Kidney capillary endothelial cell (primary cell): Measurements from ENCODE around the gene DIS3L2.
"Not testable (repeated sequence)": the region's sequence is repeated elsewhere in the genome, so short reads cannot be mapped to it uniquely, and the experiment has no call there.

Source experiments
- DNase-seq: peaks from one replicate; pipeline ENCODE4 v3.0.0-alpha.2; 2018; ENCODE audit warnings: low spot score

The DIS3L2 gene

DNA sequence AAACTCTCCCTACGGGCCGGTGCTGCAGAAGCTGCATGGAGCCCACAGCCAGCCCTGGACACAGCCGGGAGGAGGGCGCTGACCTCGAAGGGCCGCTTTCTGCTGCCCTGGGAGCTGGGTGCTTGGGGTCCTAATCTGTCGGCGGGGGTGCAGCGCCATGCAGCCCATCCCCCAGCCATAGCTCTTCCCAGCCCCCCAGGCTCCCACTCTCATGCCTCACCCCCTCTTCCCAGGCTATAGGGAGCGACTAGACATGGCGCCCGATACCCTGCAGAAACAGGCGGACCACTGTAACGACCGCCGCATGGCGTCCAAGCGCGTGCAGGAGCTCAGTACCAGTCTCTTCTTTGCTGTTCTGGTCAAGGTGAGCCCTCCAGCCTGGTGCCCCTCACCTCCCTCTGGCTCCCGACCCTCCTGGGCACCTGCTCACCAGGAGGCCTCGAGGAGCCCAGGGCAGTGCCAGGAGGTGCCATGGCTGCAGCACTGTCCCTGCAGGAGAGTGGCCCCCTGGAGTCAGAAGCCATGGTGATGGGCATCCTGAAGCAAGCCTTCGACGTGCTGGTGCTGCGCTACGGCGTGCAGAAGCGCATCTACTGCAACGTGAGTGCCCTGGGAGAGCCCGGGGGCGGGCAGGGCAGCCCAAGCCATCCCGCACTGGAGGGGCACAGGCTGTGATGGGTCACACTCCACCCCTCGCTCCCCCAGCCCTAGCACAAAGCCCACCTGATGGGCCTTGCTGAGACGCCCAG, 372.8 kb downstream of the DIS3L2 start:
- not testable (repeated sequence) for DNase-seq

DNA sequence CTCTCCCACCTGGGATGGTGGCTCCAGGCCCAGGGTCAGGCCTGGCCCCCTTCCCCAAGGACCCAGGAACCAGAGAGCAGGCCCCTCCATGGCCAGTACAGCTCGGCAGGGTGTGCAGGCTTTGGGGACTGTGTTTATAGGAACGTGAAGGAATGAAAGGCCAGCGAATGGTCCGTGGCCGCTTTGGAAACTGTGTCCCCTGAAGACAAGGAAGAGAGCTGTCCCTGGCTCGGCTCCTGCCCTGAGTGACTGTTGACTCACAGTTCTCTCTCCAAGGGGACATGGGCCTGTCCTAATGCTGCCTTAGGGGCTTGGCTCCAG, 373.3 kb downstream of the DIS3L2 start:
- DNase-seq, result not testable (repeated sequence)

DNA sequence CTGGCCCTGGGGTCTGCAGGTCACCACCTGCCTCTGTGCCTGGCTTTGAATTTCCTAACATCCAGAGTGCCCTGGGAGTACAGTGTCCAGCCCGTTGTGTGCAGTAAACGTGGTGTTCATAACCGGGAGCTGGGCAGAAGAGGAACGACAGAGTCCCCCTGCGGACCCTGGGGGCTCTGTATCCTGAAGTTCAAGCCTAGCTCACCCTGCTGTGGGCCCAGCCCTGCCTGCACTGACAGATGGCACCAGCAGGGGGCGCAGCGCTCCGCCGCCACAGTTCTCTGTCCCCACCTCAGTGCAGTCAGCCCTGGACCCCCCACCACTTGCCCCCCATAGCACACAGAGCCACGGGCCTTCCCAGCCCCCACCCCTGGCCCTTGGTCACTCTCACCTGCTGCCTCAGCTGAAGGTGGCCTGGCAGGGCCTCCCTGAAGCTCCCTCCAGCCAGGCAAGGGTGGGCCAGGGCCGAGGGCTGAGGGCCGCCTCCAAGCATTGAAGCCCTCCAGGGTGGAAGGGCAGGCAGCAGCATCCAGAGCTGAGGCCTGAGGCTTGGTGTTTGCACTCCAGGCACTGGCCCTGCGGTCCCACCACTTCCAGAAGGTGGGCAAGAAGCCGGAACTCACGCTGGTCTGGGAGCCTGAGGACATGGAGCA, 373.8 kb downstream of the DIS3L2 start:
- DNase-seq, result not testable (repeated sequence)

DNA sequence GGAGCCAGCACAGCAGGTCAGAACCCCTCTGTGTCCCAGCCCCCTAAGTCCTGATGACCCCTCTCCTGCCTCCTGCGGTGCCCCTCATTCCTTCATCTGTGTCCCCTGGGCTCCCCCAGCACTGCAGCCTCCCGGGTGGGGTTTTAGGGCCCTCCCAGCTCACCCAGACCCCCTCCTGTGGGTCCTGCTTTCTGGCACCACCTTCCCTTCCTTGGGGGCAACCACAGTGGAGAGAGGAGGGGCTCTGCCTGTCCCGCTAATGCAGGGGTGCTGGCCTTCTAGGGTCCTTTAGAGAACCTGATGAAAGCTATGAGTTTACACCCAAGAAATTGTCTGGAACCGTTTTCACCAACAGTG, 374.3 kb downstream of the DIS3L2 start:
- DNase-seq, result no peak

DNA sequence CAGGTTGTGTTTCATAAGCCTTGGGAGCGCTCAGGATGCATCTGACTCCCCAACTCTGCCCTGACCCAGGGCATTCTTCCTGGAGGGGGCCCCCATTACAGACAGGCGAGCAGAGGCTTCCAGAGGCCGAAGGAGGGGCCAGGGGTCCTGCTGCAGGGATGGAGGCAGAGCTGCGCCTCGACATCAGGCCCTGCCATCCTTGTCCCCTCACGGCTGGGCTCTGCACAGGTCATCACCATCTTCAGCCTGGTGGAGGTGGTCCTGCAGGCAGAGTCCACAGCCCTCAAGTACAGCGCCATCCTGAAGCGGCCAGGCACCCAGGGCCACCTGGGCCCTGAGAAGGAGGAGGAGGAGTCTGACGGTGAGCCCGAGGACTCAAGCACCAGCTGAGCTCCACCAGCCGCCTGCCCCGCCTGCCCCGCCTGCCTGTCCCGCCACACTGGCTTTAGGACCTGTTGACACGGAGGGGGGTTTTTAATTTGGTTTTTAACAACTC, 374.8 kb downstream of the DIS3L2 start:
- no peak for DNase-seq

DNA sequence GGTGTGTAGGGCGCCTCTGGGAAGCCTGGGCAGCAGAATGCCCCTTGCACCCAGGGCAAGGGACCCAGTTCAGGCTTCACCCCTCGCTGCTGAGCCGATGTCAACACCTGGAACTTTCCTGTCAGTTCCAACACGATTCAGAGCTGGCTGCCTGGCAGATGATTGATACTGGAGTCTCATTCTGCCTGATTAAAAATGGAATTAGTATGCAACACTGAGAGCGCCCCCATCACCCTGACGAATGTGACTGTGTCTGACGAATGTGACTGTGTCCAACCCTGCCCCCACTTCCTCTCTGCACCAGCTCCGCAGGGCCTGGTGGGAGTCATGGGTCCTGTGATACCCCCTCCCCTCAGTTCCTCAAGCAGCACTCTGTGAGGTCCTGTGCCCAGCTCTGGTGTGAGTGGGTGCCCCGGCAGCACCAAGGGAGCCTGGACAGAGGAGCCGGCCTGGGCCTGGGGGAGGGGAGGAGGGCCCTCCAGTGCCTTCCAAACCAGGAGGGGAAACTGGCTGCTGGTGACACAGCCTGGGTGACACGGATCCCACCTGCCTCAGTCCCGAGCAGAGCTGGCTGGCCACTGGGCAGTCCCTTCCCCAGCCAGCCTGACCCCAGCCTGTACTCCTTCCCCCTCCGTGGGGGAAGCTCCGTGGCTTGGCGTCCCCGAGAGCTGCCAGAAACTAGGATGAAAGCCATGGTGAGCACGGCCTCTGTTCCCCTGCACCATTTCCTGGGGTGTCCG, 375.6 kb downstream of the DIS3L2 start:
- no peak for DNase-seq

DNA sequence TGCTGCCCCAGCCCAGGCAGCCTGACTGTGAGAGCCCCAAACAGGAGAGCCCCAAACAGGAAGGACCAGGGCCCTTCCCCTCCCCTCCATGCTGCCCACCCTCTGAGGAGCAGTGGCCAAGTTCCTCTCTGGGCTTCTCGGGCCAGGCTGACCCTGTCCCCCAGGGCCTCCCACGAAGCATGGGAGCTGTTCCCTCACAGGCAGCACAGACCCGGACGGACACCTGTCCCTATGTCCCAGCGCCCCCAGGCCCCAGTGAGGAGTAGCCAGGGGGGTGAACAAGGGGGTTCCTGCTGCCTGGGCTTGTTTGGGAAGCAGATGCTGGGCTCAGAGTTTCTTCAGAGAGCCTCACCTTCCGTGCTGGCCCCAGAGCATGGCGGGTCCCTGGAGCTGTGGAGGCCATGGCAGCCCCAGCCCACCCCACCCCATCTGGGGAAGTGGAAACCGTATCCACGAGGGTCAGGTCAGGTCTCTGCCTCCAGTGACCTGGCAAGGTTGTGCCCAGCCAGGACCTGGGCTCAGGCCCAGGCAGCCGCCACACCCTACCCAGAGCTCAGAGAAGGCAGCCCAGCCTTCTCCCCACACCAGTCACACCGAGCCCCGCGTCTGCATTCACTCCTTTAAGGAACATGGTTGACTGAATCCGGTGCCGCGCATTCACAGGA, 376.7 kb downstream of the DIS3L2 start:
- DNase-seq, result not testable (repeated sequence)

DNA sequence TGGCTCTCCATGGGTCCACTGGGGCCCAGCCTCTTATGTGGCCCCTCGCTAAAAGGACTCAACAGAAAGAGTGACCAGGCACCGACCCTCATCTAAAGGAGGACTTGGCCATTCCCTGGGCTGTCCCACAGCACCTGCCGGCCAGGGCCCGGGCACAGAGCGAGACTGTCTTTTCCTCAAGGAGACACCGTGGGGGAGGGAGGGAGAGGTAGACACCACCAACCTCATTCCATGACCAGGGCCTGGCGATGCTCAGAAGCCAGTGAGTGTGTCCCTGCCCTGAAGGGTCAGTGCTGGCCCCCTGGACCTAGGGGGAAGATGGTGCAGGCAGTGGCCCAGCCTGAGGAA, 377.2 kb downstream of the DIS3L2 start:
- no peak for DNase-seq

DNA sequence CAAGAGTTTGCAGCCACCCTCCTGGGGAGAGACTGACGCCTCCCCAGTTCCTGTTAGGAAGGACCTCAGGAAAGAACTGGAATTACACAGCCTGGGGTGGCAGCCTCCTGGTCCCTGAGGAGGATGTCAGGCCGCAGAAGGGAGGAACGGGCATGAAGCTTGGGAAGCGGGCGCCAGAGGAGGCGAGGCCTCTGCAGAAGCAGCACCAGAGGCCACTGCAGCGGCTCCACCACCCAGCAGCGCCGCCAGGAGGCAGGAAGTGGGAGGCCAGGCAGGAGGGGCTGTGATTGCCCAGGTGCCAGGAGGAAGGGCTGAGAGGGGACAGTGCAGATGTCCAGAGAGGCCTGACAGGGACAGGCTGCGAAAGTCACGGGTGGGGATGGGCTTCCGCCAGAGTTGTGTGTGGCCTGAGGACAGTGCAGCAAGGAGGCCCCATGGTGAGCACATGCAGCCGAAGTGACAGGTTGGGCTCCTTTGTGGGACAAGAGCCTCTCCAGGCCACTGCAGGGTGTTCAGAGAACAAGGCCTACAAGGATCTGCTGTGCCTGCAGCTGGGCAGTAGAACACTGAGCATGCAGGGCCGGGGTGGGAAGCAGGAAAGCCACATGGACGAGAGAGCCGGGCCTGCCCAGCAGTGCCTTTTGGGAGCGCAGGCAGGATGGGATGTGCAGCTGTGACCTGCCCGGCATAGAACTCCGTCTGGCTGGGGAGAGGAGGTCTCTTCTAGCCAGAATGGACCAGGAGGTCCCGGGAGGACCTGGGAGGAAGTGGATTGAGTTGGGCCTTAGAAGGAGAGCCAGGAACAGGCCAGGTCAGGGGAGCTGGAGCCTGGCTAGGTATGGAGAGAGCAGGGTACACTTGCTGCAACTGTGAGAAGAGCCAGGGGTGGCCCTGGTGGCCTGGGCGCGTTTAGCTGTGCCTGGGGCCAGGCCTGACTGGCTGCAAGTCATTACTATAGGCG, 377.9 kb downstream of the DIS3L2 start:
- no peak for DNase-seq

DNA sequence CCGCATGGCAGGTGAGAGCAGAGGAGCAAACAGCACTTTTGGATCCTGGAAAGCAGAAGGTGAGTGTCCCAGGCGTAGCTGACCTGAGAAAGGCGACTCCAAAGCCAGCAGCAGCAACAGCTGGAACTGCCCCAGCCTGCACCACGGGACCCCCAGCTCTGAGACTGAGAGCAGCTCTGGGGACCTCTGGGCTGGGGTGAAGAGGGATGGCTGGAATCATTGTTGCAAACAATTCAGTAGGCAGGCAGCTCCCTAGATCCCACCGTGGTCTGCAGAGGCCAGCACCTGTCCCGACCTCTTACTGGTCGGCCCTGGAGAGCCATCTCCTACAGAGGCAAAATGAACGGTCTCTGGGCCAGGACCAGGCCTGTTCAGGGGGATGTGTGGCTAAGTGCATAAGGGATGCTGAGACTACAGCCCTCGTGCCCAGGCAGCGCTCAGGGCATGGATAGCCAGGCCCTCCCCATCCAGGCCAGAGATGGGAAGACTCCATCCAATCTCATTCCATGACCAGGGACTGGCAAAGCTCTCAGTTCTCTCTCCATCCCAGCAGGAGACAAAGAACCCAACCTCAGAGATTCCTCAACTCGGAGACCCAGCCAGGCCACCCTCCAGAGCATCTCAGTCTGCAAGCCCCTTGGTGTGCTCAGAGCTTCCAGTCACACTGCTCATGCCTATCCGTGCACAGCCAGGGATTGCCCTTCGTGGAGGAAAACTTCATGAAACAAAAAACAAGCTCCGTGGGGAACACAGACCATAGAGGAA, 378.8 kb downstream of the DIS3L2 start:
- no peak for DNase-seq

DNA sequence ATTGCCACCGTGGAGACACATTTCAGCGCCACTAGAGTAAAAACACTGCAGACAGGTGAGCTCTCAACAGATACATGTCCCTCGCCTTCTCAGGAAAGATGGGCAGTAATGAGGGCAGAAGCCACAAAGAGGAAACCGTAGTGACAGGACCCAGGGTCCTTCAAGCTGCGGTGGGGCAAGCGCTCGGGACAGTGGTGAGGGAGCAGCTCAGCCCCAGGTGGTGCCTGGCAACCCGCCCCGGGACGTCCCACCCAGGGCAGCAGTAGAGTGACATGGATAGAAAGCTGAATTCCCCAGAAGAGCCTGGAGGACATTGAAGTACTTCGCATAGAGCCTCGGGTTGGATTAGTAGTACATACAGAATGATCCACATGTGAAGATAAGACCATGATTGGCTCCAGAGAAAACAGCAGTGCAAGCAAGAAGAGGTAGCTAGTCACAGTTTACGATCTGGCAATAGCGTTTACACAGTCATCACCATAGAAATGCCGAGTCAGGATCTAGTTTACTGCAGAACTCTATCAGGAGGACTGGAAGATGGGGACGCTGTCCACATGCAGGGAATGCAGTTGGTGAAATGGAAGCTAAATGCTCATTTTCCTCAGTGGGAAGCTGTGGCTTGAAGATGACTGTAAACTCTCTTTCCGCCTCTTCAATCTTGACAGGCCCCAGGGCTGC, 379.7 kb downstream of the DIS3L2 start:
- DNase-seq, result no peak

DNA sequence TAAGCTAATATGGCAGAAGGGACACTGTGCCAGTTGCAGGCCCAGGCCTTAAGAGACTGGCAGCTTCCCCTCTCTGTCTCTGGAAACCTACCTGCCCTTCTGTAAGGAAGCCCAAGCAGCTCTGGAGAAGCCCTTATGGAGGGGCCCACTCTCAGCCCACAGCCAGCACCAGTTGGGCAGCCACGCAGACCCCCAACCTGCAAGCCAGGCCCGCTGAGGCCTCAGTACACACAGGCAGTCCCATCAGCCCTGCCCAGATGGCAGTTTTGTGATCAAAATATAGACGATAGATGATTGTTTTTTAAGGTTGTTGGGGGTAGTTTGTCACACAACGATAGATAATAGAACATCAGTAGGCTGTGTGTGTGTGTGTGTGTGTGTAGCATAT, 380.2 kb downstream of the DIS3L2 start:
- no peak for DNase-seq

DNA sequence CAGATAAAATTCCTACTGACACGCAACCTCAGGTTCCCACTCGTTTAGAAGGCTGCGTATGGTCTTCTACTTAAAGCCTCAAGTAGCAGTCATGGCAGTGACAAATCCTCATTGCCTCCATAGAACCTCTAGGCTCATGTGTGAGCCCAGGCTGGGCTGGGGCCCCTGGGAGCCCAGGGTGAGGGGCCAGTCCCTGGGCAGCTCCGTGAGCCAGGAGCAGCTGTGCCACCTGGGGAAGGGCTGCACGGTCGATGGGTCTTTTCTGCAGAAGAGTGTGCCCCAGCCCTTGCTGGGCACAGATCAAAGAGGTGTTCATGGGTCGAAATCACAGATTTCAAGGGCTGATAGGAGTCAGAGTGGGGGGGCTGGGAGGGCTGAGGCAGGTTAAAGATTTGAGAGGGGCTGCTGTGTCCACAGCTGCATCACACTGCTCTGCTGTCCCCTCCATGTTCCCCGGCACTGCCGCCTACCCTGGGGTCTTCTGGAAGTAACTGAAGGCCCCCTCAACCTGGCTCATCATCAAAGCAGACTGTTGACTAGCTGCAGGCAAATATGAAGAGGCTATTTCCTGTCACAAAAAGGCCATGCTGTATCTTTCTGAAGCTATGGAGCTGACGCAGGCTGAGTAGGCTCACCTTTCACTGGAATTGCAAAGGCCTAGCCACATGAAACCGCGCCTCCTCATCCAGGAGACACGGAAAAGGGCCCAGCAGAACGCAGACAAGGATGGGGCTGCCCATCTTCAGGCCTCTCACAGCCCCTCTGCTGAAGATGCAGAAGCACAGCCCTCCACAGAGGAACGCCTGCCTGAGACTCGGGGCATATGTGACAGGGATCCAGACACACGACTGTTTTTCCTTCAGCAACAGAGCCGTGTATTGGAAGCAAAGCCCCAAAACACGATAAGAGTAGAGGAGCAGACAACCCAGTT, 381.4 kb downstream of the DIS3L2 start:
- DNase-seq, result no peak

DNA sequence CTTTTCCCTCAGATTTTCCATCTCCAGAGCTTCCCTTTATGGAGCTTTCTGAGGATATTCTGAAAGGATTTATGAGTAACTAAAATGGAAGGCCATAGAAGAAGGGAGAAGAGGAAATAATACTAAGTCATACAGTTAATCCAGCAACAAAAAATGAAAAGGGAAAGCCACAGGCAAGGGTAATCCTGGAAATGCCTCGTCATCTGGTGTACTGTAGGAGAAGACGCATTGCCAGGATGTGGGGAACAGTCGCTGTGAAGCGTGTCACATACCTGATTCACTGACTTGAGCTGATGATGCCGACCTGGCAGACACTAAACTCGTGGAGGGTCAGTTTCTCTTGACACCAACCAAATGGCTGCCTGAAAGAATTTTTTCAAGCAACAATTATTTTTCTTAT, 382.3 kb downstream of the DIS3L2 start:
- DNase-seq, result no peak

DNA sequence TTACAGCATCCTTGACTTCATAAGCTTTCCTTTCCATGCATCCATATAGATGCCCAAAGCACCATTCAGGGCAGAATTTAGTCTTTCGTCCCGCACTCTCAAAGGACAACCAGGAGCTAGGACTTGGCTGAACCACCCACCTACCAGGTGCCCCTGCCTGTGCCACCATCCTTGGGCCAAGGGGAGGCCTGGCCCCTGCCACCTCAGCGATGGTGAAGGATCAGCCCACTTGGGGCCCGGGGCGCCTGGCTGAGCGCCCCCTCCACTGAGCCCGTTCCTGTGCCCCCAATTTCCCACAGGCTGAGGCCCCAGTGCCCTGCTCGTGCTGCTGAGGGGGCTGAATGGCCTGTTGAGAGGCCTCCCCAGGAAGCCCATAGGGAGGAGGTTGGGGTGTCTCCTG, 383.7 kb downstream of the DIS3L2 start:
- no peak for DNase-seq

DNA sequence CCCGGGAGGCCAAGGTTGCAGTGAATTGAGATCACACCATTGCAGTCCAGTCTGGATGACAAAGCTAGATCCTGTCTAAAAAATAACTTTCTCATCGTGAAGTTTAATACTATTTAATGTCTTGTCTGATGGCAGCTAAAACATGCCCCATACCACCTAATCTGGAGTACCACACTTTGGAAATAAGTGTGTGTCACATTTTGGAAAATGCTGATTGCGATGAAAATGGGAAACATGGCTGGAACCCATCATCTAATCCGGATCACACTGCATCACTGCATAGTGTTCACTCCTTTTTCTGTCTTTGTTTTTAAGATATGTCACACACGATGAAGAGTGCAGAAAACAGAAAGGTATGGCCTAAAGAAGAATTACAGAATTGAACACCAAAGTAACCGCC, 385.9 kb downstream of the DIS3L2 start:
- DNase-seq, result no peak

DNA sequence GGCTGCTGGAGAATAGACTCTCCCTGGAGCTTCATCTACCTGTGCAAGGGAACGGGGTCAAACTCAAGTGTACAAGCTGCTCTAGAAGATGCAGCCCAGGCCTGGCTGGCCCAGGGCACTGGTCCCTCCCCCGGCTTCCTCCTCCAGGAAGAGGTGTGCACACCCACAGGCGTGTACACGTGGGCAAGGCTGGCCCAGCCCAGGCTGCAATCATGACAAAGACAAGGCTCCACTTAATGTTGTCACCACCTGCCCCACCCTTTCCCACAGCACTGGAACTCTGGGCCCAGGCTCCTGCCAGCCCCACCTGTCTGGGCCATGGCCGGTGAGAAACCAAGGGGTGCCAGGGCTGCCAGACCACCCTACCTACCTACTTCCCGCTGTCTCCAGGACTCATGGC, 387.4 kb downstream of the DIS3L2 start:
- DNase-seq, result no peak

DNA sequence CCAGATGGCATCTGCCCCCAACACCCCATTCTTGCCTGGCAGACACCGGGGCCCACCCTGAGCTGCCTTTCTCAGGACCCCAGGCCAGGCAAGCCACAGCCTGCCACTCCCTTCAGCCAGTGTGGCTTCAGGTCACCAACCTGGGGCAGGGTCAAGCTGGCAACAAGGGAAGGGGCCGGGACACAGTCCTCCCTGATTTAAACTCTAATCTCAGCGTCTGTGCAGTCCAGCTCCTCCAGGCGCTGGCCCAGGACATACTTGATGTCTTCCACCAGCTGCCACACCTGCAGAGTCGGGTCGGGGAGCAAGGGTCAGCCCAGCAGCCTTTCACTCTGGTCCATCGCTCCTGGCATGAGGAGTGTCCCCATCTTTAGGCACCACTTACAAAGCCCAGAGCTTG, 388.0 kb downstream of the DIS3L2 start:
- DNase-seq, result no peak

DNA sequence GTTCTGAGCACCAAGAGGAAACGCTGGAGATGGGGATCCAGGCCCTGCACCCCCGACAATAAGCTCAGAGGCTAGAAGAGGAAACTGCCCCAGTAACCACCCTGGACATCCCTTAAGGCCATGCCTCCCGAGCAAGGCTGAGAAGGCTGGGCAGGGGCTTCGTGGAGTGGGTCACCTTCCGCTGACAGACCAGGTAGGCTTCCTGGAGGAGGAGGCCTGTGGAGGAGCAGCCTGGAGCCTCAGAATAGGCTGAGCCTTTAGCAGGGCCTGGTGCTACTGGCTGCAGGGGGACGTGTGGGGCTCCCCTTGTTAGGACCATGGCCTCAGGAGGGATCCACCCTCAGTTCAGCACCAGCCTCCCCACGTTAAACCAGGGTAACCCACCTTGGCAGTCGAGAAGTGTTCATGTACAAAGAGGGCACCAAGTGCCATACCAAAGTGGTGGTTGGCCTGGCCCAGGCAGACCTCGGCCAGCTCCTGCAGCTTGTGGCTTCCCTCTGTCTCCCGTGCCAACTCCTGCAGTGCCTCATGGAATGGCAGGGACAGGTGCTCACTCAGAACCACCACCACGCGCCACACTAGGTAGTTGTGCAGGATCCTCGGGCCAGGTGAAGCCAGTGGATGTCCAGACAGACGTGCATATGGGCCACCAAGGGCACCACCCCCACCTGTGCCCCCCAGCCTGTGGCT, 388.6 kb downstream of the DIS3L2 start:
- DNase-seq, result no peak
